Measurements from ENCODE around the gene NAP1L5.

Gene NAP1L5

GRCh38 chr4:88659055-88659889, 38.4 kb downstream of the NAP1L5 start:
- peak; percentile 38 to 48 (median 41) for DNase-seq

GRCh38 chr4:88655226-88655625, 42.4 kb downstream of the NAP1L5 start:
- DNase-seq: no peak

GRCh38 chr4:88653371-88653946, 44.2 kb downstream of the NAP1L5 start:
- DNase-seq: no peak

GRCh38 chr4:88649716-88650115, 47.9 kb downstream of the NAP1L5 start:
- DNase-seq: no peak

DNA sequence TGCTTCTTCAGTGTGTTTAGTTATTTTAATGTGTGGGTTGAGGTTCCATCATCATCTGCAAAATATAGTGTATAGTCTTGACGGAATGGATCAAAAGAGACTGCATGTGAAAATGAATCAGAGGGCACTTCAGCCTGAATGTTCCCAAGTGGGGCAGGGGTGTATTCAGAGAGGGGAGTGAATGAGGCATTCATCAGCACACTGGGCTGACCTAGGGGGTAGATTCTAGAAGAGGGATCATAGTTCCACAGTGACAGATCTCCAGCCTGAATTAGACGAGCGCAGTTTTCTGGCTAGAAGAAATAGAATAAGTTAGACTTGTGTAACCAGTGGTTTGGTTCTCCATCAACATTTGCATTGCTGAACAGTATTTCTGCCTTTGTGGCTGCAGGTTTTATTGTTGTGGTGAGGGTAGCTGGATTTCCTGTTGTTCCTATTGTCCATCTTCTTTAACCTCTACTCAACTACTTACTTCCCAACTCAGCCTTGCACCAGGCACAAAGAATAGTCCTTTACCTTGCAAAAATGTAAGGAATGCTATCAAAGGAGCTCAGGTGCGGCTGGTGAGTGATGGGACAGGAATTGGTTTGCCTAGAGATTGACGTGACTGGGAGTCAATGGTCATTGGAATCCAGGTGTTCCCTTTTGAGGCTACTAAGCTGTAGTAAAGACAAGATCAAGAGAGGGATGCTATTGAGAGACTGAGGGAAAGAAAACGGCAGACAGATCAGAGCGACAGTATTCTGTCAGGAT, 50.9 kb downstream of the NAP1L5 start:
- no peak for DNase-seq

DNA sequence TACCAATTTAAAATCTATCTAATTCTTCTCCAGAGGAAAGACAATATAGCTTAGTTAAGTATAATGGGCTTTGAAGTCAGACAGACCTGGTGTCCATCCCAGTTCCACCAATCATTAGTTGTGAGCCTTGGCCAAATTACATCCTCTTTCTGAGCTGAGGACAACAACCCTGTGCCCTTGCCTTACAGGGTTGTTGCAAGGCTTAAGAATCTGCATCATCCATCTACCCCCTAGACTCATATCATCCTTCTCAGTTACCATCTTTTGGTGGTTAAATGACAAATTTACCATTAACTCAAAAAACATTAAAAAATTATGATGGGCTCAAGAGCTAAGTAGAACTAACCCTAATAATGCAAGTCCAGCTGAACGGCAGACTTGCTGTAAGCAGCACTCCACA, 51.6 kb downstream of the NAP1L5 start:
- DNase-seq: no peak

Data from suppressor macrophage treated with lipopolysaccharide for 1 hour (primary cell).